H1 (cell line): ENCODE results near the gene LONRF2.

ENCODE experiments used
- EP300 ChIP-seq, 2 experiments: IDR thresholded peaks; 1 replicate in 1 of 2; 2 replicates in 1 of 2; pipeline ENCODE4 v1.6.1; 2011 to 2012; ENCODE audit warnings: low read depth in 2 of 2, low read length in 2 of 2, mild to moderate bottlenecking in 2 of 2, borderline replicate concordance in 1 of 2, inconsistent platforms in 1 of 2, moderate library complexity in 1 of 2
- TAF1 ChIP-seq: IDR thresholded peaks from 2 replicates; pipeline ENCODE4 v1.6.1; 2011; ENCODE audit warnings: mild to moderate bottlenecking, low read depth, low read length
- TF ChIP-seq, protein P1 (sequence below): fragments of 300-600 bp; sonication (generic); IDR thresholded peaks from 2 replicates; pipeline ENCODE4 v1.7.1; 2012; ENCODE audit warnings: low read length, moderate library complexity, mild to moderate bottlenecking, inconsistent platforms; ENCODE audit not compliant: insufficient replicate concordance

DNA sequence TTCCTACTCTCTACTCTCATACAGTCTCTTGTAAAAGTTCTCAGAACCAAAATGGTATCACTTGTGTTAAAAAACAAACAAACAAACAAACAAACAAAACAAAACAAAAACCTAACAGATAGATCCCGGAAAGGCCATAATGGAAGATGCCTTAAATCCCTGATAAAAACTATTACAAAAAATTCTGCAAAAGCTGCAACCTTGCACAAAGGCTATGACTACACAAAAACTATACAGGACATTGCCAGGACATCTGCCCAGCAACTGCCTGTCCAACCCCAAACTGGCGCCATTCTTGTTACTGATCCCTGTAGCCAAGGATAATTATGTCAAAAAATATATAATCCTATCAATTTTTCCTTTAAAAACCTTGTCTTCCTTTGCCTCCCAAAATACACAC, 36.3 kb upstream of the LONRF2 start:
- no peak for TF ChIP-seq TAF1
- no peak for TF ChIP-seq EP300 (IDR thresholded peaks at IDR 0.05; ENCODE audit: borderline replicate concordance in 1 of 2, low read depth in 2 of 2, low read length in 2 of 2)
- TF ChIP-seq, protein P1, sequence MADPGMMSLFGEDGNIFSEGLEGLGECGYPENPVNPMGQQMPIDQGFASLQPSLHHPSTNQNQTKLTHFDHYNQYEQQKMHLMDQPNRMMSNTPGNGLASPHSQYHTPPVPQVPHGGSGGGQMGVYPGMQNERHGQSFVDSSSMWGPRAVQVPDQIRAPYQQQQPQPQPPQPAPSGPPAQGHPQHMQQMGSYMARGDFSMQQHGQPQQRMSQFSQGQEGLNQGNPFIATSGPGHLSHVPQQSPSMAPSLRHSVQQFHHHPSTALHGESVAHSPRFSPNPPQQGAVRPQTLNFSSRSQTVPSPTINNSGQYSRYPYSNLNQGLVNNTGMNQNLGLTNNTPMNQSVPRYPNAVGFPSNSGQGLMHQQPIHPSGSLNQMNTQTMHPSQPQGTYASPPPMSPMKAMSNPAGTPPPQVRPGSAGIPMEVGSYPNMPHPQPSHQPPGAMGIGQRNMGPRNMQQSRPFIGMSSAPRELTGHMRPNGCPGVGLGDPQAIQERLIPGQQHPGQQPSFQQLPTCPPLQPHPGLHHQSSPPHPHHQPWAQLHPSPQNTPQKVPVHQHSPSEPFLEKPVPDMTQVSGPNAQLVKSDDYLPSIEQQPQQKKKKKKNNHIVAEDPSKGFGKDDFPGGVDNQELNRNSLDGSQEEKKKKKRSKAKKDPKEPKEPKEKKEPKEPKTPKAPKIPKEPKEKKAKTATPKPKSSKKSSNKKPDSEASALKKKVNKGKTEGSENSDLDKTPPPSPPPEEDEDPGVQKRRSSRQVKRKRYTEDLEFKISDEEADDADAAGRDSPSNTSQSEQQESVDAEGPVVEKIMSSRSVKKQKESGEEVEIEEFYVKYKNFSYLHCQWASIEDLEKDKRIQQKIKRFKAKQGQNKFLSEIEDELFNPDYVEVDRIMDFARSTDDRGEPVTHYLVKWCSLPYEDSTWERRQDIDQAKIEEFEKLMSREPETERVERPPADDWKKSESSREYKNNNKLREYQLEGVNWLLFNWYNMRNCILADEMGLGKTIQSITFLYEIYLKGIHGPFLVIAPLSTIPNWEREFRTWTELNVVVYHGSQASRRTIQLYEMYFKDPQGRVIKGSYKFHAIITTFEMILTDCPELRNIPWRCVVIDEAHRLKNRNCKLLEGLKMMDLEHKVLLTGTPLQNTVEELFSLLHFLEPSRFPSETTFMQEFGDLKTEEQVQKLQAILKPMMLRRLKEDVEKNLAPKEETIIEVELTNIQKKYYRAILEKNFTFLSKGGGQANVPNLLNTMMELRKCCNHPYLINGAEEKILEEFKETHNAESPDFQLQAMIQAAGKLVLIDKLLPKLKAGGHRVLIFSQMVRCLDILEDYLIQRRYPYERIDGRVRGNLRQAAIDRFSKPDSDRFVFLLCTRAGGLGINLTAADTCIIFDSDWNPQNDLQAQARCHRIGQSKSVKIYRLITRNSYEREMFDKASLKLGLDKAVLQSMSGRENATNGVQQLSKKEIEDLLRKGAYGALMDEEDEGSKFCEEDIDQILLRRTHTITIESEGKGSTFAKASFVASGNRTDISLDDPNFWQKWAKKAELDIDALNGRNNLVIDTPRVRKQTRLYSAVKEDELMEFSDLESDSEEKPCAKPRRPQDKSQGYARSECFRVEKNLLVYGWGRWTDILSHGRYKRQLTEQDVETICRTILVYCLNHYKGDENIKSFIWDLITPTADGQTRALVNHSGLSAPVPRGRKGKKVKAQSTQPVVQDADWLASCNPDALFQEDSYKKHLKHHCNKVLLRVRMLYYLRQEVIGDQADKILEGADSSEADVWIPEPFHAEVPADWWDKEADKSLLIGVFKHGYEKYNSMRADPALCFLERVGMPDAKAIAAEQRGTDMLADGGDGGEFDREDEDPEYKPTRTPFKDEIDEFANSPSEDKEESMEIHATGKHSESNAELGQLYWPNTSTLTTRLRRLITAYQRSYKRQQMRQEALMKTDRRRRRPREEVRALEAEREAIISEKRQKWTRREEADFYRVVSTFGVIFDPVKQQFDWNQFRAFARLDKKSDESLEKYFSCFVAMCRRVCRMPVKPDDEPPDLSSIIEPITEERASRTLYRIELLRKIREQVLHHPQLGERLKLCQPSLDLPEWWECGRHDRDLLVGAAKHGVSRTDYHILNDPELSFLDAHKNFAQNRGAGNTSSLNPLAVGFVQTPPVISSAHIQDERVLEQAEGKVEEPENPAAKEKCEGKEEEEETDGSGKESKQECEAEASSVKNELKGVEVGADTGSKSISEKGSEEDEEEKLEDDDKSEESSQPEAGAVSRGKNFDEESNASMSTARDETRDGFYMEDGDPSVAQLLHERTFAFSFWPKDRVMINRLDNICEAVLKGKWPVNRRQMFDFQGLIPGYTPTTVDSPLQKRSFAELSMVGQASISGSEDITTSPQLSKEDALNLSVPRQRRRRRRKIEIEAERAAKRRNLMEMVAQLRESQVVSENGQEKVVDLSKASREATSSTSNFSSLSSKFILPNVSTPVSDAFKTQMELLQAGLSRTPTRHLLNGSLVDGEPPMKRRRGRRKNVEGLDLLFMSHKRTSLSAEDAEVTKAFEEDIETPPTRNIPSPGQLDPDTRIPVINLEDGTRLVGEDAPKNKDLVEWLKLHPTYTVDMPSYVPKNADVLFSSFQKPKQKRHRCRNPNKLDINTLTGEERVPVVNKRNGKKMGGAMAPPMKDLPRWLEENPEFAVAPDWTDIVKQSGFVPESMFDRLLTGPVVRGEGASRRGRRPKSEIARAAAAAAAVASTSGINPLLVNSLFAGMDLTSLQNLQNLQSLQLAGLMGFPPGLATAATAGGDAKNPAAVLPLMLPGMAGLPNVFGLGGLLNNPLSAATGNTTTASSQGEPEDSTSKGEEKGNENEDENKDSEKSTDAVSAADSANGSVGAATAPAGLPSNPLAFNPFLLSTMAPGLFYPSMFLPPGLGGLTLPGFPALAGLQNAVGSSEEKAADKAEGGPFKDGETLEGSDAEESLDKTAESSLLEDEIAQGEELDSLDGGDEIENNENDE: no peak
